ENCODE data around the gene OLIG2. TPM values are rescaled to one million over a fixed set of nuclear protein-coding genes. Genes with fewer than 3 reads are reported as not detected.

OLIG2 gene
- polyA plus RNA-seq, 1 of the 3 experiments (the other 2 are of a cell fraction) = not detected

DNA sequence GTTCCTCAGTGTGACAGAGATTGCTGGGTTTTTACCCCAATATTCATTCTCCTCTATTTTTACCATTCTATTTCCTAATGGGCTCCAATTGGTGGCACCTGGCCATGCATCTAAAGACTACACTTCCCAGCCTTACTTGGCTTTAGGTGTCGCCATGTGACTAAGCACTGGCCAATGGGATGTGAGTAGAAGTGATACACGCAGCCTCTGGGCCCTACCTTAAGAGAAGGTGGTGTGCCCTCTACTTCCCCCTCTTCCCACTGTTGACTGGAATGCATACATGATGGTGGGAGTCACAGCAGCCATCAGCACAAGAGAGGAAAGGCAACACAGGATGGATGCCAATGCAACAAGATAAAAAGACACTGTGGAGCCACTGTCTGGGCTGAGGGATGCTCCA, 11.4 kb upstream of the OLIG2 start:
- TF ChIP-seq POLR2AphosphoS5 (IDR thresholded peaks at IDR 0.05; ENCODE audit: low read depth, low read length) (no peak), CHD2 (IDR thresholded peaks at IDR 0.05; ENCODE audit: low read length, partially characterized antibody) (no peak), FOXJ3 (CRISPR knock-in tag; IDR thresholded peaks at IDR 0.05) (no peak), FOXM1 (IDR thresholded peaks at IDR 0.05; ENCODE audit: low read depth) (no peak), RXRA (IDR thresholded peaks at IDR 0.05; ENCODE audit: borderline replicate concordance, low read depth) (no peak), GATA2 (CRISPR knock-in tag; IDR thresholded peaks at IDR 0.05) (no peak), MXI1 (IDR thresholded peaks at IDR 0.05; ENCODE audit: low read depth, low read length) (no peak), TCF12 (IDR thresholded peaks at IDR 0.05) (no peak), EP300 (IDR thresholded peaks at IDR 0.05; ENCODE audit: borderline replicate concordance in 1 of 2, low read depth in 1 of 2, low read length in 1 of 2) (no peak), GABPA (IDR thresholded peaks at IDR 0.05; ENCODE audit: low read depth) (no peak), FOSL2 (IDR thresholded peaks at IDR 0.05; ENCODE audit: borderline replicate concordance, low read depth) (no peak)
- TF ChIP-seq, protein P1, sequence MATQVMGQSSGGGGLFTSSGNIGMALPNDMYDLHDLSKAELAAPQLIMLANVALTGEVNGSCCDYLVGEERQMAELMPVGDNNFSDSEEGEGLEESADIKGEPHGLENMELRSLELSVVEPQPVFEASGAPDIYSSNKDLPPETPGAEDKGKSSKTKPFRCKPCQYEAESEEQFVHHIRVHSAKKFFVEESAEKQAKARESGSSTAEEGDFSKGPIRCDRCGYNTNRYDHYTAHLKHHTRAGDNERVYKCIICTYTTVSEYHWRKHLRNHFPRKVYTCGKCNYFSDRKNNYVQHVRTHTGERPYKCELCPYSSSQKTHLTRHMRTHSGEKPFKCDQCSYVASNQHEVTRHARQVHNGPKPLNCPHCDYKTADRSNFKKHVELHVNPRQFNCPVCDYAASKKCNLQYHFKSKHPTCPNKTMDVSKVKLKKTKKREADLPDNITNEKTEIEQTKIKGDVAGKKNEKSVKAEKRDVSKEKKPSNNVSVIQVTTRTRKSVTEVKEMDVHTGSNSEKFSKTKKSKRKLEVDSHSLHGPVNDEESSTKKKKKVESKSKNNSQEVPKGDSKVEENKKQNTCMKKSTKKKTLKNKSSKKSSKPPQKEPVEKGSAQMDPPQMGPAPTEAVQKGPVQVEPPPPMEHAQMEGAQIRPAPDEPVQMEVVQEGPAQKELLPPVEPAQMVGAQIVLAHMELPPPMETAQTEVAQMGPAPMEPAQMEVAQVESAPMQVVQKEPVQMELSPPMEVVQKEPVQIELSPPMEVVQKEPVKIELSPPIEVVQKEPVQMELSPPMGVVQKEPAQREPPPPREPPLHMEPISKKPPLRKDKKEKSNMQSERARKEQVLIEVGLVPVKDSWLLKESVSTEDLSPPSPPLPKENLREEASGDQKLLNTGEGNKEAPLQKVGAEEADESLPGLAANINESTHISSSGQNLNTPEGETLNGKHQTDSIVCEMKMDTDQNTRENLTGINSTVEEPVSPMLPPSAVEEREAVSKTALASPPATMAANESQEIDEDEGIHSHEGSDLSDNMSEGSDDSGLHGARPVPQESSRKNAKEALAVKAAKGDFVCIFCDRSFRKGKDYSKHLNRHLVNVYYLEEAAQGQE (IDR thresholded peaks at IDR 0.05; ENCODE audit: low read depth, low read length) = no peak
- TF ChIP-seq, protein P2, sequence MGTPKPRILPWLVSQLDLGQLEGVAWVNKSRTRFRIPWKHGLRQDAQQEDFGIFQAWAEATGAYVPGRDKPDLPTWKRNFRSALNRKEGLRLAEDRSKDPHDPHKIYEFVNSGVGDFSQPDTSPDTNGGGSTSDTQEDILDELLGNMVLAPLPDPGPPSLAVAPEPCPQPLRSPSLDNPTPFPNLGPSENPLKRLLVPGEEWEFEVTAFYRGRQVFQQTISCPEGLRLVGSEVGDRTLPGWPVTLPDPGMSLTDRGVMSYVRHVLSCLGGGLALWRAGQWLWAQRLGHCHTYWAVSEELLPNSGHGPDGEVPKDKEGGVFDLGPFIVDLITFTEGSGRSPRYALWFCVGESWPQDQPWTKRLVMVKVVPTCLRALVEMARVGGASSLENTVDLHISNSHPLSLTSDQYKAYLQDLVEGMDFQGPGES (IDR thresholded peaks at IDR 0.05; ENCODE audit: low read depth, low read length) = no peak
- TF ChIP-seq, protein P3, sequence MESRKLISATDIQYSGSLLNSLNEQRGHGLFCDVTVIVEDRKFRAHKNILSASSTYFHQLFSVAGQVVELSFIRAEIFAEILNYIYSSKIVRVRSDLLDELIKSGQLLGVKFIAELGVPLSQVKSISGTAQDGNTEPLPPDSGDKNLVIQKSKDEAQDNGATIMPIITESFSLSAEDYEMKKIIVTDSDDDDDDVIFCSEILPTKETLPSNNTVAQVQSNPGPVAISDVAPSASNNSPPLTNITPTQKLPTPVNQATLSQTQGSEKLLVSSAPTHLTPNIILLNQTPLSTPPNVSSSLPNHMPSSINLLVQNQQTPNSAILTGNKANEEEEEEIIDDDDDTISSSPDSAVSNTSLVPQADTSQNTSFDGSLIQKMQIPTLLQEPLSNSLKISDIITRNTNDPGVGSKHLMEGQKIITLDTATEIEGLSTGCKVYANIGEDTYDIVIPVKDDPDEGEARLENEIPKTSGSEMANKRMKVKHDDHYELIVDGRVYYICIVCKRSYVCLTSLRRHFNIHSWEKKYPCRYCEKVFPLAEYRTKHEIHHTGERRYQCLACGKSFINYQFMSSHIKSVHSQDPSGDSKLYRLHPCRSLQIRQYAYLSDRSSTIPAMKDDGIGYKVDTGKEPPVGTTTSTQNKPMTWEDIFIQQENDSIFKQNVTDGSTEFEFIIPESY (IDR thresholded peaks at IDR 0.05; ENCODE audit: borderline replicate concordance, low read depth) = no peak
- TF ChIP-seq, protein P4, sequence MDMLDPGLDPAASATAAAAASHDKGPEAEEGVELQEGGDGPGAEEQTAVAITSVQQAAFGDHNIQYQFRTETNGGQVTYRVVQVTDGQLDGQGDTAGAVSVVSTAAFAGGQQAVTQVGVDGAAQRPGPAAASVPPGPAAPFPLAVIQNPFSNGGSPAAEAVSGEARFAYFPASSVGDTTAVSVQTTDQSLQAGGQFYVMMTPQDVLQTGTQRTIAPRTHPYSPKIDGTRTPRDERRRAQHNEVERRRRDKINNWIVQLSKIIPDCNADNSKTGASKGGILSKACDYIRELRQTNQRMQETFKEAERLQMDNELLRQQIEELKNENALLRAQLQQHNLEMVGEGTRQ (IDR thresholded peaks at IDR 0.05; ENCODE audit: borderline replicate concordance, low read depth, low read length) = no peak
- TF ChIP-seq, protein P5, sequence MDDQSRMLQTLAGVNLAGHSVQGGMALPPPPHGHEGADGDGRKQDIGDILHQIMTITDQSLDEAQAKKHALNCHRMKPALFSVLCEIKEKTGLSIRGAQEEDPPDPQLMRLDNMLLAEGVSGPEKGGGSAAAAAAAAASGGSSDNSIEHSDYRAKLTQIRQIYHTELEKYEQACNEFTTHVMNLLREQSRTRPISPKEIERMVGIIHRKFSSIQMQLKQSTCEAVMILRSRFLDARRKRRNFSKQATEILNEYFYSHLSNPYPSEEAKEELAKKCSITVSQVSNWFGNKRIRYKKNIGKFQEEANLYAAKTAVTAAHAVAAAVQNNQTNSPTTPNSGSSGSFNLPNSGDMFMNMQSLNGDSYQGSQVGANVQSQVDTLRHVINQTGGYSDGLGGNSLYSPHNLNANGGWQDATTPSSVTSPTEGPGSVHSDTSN (IDR thresholded peaks at IDR 0.05) = no peak
- TF ChIP-seq, protein P6, sequence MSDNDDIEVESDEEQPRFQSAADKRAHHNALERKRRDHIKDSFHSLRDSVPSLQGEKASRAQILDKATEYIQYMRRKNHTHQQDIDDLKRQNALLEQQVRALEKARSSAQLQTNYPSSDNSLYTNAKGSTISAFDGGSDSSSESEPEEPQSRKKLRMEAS (IDR thresholded peaks at IDR 0.05; ENCODE audit: low read depth) = no peak
- Histone ChIP-seq H3K27me3 (ENCODE audit: insufficient read depth) (peaks cover 66% of the 10 kb centered on the region), H2AFZ (ENCODE audit: low read depth) (no peak overlapping the region), H3F3A (replicated peaks; ENCODE audit: insufficient read depth) (peaks cover 6% of the 10 kb centered on the region), H3K4me2 (no peak overlapping the region), H3K27ac (ENCODE audit: low read depth in 2 of 2, low read length in 1 of 2) (no peak overlapping the region), H3K9me2 (no peaks in the 10 kb centered on the region), H3K36me3 (replicated peaks in 1 of 2; ENCODE audit: control insufficient read depth in 1 of 2, insufficient read depth in 2 of 2, low read length in 1 of 2) (no peaks in the 10 kb centered on the region), H4K20me1 (ENCODE audit: insufficient read depth) (no peaks in the 10 kb centered on the region), H3K9me3 (no peaks in the 10 kb centered on the region), H3K4me3 (ENCODE audit: low read depth in 2 of 2, low read length in 1 of 2) (no peak overlapping the region), H3K4me1 (ENCODE audit: control insufficient read depth in 1 of 2, insufficient read depth in 2 of 2, low read depth in 1 of 2, low read length in 1 of 2) (no peaks in the 10 kb centered on the region), H3K9ac (no peak overlapping the region), H3K79me2 (ENCODE audit: insufficient read depth) (no peaks in the 10 kb centered on the region)
- POLR2A ChIA-PET = no interaction called here
- DNase-seq = no peak
- WGBS (ENCODE audit: low lambda C conversion rate) = 0% methylated on average over 2 of the region's 2 CpGs
- CTCF ChIA-PET = no interaction called here

All from SK-N-SH (cell line).